Activated CD4-positive, alpha-beta T cell treated with anti-CD3 and anti-CD28 coated beads, Interleukin-2, amount 50 U/mL, for 4 hours (primary cell): ENCODE results near the gene AADACL4.

Experiments
- DNase-seq, 2 experiments: peaks; one replicate each; pipeline ENCODE4 v3.0.0-alpha.2; 2020

The AADACL4 gene

DNA sequence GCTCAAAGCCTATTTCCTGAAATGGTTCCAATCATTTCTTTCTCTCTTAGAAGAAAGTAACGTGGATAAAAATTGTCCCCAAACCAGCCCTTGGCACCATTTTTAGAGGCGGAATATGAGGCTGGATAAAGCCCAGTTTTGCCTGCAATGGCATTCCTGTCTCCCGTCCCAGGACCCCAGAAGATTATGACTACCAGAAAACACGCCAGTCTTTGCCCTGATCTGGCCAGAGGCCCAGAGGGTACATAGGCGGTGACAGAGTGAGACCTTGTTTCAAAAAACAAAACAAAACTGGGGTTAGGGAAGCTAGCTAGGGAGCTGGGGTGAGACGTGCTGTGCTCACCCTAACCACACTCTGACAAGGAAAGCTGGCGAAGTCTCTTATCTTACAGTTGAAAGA, at the start of gene AADACL4:
Gene AADACL4, plus strand, starts transcription at position 301 of the 400 bp plus-strand sequence. CDS start 462 bp downstream, outside the sequence.
- no peak for DNase-seq

DNA sequence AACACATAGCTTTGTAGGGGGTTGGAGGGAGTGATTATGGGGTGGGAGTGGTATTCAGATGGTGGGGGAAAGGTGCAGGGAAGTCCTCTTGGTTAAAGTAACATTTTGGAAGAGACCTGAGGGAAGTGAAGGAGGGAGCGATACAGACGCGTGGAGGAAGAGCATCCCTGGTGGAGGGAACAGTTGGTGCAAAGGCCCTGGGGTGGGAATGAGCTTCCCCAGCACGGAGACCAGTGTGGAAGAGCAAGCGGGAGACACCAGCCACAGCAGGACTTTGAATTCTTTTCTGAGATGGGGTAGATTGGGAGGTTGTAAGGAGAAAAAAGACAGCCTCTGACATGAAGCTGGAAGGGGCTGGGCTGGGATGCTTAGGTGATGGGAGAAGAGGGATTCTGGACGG, 49.4 kb upstream of the AADACL4 start:
- no peak for DNase-seq

DNA sequence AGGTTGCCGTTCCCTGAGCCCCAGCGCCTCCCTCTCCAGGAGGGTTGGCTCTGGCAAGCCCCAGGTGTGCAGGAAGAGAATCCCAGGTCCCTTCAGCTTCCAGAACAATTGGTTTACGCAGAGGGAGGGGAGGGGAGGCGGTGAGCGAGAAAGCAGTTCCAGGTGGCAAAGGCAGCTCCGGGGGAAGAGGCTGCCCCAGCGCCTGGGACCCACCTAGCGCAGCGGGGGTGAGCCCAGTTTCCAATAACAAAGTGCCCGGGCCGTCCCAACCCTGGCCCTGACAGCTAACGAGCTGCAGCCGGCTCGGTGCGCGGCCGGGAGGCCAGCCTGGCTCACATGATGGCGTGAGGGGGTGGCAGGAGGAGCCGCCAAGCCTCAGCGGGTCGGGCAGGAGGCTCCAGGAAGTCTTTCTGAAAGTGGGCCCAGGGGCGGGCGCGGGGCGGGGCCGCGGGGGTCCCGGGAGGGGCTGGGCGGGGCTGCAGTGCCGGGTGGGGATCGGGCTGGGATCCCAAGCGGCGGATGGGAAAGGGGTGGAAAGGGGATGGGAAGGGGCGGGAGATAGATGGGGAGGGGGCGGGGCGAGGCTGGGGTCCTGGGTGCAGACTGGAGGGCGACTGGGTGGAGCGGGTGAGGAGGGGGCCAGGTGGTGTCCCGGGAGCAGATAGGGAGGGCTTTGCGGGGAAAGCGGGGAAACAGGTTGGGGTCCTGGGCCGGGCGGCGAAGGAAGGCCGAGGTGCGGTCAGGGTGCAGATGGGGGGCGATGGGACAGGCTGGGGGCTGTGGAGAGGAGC, 48.7 kb upstream of the AADACL4 start:
- no peak for DNase-seq

DNA sequence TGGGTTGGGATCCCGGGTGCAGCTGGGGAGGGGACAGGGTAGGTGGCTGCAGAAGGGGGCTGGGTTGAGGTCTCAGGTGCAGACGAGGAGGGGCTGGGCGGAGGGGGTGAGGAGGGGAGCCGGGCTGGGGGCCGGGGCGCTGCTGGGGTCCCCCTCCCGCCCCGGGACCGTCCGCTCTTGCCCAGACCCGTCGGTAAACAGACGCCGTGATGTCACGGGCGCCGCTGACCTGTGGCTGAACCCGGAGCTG, 48.2 kb upstream of the AADACL4 start:
- DNase-seq = no peak

GRCh38 chr1:12596007-12596821, 47.7 kb upstream of the AADACL4 start:
- DNase-seq = no peak

DNA sequence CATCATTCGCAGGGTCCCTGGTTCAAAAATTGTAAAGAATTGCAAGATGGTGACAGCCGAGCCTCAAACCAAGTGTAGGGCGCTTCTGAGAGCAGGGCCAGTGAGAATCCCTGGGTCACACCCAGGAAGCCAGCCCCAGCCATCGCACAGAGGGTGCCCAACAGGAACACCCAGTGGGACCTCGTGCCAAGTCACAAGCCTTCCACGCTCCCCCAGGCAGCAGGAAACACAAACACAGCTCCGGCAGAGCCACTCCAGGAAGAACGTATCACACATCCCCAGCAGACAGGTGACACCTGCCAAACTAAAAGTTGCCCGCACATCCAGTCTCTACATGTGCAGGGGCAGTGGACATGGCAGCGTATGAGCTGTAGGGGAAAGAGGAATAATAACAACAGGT, 46.1 kb upstream of the AADACL4 start:
- DNase-seq = no peak

GRCh38 chr1:12598974-12599373, 44.9 kb upstream of the AADACL4 start:
- DNase-seq = no peak

DNA sequence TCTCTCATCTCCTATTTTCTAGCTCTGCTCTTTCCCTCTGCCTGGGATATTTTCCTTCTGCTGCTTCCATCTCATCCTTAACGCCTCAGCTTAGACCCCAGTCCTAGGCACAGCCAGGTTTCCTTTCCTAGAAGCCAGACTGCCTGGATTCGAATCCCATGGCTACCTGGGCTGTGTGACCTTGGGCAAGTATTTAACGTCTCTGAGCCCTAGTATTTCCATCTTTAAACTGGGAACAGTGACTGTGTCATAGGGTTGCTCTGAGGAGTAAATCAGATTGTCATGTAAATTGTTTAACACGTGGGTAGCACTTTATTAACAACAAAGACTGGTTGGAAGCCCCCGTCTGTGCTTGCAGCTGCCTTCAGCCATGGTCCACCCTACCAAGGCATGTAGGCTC, 44.2 kb upstream of the AADACL4 start:
- DNase-seq = no peak

GRCh38 chr1:12600335-12600734, 43.5 kb upstream of the AADACL4 start:
- DNase-seq = no peak

DNA sequence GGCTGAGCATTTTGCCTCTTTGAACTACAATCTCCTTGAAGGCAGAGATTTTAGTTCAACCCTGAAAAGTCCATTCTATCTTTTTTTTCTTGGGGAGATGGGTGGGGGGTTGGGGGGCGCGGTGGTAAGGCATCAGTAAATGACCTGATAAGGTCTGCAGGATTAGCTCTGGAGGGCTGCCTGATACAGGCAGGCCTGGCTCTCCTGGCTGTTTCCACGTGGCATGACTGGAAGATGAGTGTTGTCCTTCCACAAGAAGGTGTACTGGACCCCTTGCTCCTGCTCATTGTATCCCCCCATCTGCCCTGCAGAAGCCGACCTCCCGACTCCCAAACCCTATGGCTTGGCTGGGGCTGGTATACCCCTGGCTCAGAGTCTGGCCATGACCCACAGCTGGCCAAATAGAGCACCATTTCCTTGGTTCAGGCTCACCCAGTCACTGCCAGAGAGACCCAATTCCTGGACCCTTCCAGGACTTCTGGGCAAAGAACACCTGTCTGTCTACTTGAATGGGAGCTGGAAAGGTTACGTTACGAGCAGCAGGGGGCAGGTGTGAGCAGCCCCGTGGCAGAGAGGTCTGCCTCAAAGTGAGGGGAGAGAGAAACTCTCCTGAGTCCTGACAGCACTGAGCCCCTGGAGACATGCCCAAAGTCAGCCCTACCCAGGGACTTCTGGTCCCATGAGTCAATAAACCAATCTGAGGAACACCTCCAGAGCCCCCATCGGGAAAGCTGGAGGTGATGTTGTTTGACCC, 42.8 kb upstream of the AADACL4 start:
- DNase-seq = peak; percentile 57 to 58

- no peak for DNase-seq
Observed at GRCh38 chr1:12601700-12602658, 41.9 kb upstream of the AADACL4 start.

DNA sequence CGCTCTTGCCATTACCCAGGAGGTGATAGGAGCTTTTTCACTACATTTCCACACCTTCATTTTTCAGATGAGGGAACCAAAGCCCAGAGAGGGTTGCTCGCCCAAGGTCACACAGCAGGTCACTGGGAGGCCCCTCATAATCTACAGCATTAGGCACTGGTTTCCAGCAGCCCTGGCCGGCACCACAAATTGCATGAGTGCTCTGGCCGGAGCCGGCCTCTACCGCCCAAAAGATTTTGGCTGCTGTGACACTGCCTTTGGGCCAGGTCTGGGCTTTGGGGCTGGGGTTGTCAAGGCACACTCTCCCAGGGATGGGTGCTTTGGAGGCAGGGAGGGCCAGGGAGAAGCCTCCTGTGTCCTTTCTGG, 41.2 kb upstream of the AADACL4 start:
- no peak for DNase-seq

GRCh38 chr1:12603224-12603623, 40.7 kb upstream of the AADACL4 start:
- no peak for DNase-seq

DNA sequence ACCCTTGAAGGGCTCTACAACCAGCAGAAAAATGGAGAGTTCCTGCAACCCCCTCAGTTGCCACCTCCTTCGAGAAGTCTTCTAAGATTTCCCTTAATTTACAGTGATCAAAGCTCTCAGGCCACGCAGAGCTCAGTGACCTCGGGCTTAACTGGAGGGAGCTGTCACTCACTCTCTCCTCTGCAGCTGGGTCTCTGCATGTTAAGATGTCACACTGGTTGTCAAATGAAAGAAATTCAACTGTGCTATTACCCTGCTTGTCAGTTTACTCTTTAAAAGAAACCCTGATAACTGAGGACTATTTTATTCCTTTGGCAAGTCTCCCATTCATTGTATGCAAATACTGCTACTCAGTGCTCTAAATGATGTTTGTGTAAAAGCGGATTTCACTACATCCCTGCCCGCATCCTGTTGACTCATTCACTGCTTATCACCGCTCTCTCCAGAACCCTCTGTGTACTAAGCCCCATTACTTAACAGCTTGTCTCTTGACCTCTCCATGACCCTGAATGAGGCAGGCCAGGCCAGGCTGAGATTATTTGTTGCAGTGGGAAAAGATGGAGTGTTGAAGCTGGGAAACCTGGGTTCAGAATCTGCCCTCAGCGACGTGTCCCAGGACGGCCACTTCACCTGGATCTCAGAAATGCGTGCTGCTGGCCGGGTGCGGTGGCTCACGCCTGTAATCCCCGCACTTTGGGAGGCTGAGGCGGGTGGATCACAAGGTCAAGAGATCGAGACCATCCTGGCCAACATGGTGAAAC, 39.6 kb upstream of the AADACL4 start:
- peak; percentile 47 to 60 for DNase-seq

- DNase-seq = no peak
Observed at GRCh38 chr1:12604986-12605385, 38.9 kb upstream of the AADACL4 start.

DNA sequence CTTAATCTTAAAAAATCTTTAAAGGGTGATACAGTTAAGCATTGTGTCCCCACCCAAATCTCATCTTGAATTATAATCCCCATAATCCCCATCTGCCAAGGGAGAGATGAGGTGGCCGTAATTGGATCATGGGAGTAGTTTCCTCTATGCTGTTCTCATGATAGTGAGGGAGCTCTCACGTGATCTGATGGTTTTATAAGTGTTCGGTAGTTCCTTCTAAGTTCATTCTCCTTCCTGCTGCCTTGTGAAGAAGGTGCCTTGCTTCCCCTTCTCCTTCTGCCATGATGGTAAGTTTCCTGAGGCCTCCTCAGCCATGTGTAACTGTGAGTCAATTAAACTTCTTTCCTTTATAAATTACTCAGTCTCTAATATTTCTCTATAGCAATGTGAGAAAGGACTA, 36.6 kb upstream of the AADACL4 start:
- DNase-seq = no peak

DNA sequence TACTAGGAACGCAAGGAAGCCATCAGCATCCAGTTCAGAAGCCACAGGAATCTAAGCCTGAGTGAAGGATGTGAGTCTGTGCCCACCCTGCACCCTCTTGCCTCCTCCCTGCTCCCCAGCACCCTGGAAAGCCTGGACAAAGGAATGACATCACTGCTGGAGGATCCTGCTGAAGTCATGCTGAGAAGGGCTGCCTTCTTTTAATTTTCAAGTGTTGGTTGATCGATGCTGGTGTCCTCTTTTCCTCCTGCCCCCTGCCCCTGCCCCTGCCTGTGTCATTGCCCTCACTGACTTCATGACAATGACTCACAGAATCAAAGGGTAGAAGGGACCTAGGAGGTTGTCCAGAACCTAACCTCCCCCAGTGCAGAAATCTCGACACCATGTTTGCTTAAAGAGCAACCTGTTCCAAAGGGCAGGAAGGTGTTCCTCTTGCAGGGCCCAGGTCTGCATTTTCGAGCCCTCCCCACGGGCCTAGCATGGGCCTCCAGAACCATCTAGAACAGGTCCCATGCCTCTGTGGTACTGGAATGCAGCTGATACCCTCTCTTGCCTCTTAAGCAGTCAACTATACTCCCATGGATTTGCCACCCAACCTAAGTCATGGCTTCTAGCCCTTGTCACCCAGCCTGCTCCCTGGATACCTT, 35.5 kb upstream of the AADACL4 start:
- DNase-seq = no peak

- no peak for DNase-seq
Observed at GRCh38 chr1:12609469-12610003, 34.3 kb upstream of the AADACL4 start.

- DNase-seq = no peak
Observed at GRCh38 chr1:12610305-12610935, 33.5 kb upstream of the AADACL4 start.

DNA sequence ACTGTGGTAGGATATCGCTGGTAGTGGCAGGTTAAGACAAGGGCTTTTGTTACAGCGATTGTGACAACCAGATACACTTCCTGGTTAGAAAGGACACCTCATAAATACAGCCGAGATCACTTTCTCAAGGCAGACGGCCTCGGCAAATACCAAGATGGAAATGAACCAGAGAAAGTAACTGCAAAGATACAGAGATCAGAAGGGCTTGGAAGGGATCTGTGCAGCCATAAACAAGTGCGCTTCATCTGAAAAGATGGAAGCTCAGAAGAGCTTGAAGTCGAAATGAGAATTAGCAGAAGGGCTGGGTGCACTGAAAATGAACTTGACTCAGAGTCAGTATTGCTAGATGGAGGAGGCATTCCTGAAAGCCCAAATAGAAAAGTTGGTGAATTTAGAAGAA, 32.9 kb upstream of the AADACL4 start:
- DNase-seq = no peak

DNA sequence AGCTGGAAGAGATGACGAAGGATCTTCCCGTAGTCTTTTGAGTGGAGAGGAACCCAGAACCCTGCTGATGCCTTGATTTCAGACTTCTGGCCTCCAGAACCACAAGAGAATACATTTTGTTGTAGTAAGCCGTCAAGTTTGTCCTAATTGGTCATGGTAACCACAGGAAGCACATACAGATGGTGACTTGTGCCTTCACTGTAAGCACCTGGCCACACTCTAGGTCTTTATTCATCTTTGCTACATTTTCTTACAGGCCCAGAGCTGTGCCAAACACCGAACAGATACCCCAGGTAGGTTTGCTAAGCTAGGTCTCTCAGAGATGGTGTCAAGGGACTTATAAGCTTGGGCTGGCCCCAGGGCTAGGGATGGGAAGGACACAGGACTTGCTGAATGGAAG, 30.7 kb upstream of the AADACL4 start:
- no peak for DNase-seq
